Common myeloid progenitor, CD34-positive (primary cell): Measurements from ENCODE around the gene LAMA5.

Source experiments
- CTCF ChIA-PET: fragments of 350-600 bp; sonication (Branson Sonifier 250); formaldehyde crosslinking; loops from one replicate; lab custom pipeline; 2021; ENCODE audit warnings: antibody characterized with exemption; lab: Charles Lee
- POLR2A ChIA-PET: fragments of 350-600 bp; sonication (Branson Sonifier 250); formaldehyde crosslinking; loops from one replicate; lab custom pipeline; 2021; ENCODE audit warnings: antibody characterized with exemption; lab: Charles Lee
- DNase-seq, 3 donors: peaks; one replicate each; pipeline versions ENCODE4 v3.0.0 to v3.0.0-alpha.2; 2013
- H3K27ac ChIP-seq, 2 experiments: 1 replicate in 1 of 2; 2 replicates in 1 of 2; pipeline ENCODE4 v1.7.0; 2013; ENCODE audit warnings: inconsistent platforms in 2 of 2, low read length in 2 of 2, mild to moderate bottlenecking in 2 of 2, low read depth in 1 of 2, moderate library complexity in 1 of 2; ENCODE audit not compliant: severe bottlenecking in 2 of 2, insufficient read depth in 1 of 2, poor library complexity in 1 of 2
- H3K27me3 ChIP-seq, 5 experiments: replicated peaks in 2 of 5; 1 replicate in 3 of 5; 2 replicates in 2 of 5; pipeline versions ENCODE4 v1.6.1 to v1.7.0; 2013; ENCODE audit warnings: low read length in 4 of 5, mild to moderate bottlenecking in 2 of 5, moderate library complexity in 2 of 5, inconsistent platforms in 1 of 5; ENCODE audit not compliant: insufficient read depth in 5 of 5, control insufficient read depth in 4 of 5
- H3K36me3 ChIP-seq, 4 experiments: 1 replicate in 2 of 4; 2 replicates in 2 of 4; pipeline versions ENCODE4 v1.6.1 to v1.7.0; 2013; ENCODE audit warnings: low read length in 3 of 4, control low read depth in 1 of 4, mild to moderate bottlenecking in 1 of 4; ENCODE audit not compliant: control insufficient read depth in 4 of 4, insufficient read depth in 4 of 4
- H3K4me1 ChIP-seq, 4 experiments: 1 replicate in 3 of 4; 2 replicates in 1 of 4; pipeline versions ENCODE4 v1.6.1 to v1.7.1; 2013; ENCODE audit warnings: low read length in 3 of 4, mild to moderate bottlenecking in 3 of 4, control low read depth in 1 of 4, inconsistent platforms in 1 of 4, moderate library complexity in 1 of 4; ENCODE audit not compliant: control insufficient read depth in 4 of 4, insufficient read depth in 4 of 4; ENCODE audit errors: control extremely low read depth in 1 of 4
- H3K4me3 ChIP-seq, 7 experiments: 1 replicate in 4 of 7; 2 replicates in 3 of 7; pipeline versions ENCODE4 v1.5.1 to v1.7.0; 2013; ENCODE audit warnings: mild to moderate bottlenecking in 7 of 7, low read length in 6 of 7, moderate library complexity in 6 of 7, inconsistent platforms in 2 of 7, low read depth in 2 of 7, control low read depth in 1 of 7; ENCODE audit not compliant: insufficient read depth in 4 of 7, control insufficient read depth in 1 of 7; ENCODE audit errors: extremely low read depth in 1 of 7
- H3K9me3 ChIP-seq, 5 experiments: 1 replicate in 4 of 5; 2 replicates in 1 of 5; pipeline versions ENCODE4 v1.6.1 to v1.7.1; 2013; ENCODE audit warnings: low read length in 4 of 5, mild to moderate bottlenecking in 2 of 5, inconsistent platforms in 1 of 5, low read depth in 1 of 5, moderate library complexity in 1 of 5; ENCODE audit not compliant: control insufficient read depth in 4 of 5, insufficient read depth in 2 of 5; ENCODE audit errors: control extremely low read depth in 1 of 5
- WGBS: methylation state at CpG from one replicate; pipeline ENCODE4 v1.1.5; 2013; ENCODE audit not compliant: insufficient coverage; 5-methylcytosine and 5-hydroxymethylcytosine counted together

The LAMA5 gene

DNA sequence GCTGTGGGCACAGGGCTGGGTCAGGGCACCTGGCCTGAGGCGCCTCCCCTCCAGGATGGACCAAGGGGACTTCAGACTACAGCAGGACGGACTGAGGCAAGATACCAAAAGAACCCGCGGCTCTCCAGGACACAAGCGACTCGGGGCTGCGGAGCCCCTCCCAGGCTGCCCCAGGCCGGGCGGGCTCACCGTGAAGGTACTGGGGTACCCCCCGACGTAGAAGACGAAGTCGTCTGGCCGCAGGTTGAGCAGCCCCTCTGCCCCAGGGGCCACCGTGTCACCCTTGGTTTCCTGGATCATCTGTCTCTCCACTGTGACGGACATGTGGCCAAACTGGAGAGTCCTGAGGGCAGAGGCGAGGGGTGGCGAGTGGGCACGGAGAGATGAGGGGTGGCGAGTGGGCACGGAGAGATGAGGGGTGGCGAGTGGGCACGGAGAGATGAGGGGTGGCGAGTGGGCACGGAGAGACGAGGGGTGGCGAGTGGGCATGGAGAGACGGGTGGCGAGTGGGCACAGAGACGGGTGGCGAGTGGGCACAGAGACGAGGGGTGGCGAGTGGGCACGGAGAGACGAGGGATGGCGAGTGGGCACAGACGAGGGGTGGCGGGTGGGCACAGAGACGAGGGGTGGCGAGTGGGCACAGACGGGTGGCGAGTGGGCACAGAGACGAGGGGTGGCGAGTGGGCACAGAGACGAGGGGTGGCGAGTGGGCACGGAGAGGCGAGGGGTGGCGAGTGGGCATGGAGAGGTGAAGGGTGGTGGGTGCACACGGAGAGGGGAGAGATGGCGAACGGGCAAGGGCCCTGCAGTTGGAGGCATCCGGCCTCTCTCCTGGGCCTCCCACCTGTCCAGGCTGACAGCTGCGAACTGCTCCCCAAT, 53.4 kb downstream of the LAMA5 start:
- Histone ChIP-seq H3K27ac (no peak overlapping the region), H3K4me3 (no peak overlapping the region), H3K4me1 (no peaks in the 10 kb centered on the region), H3K9me3 (no peaks in the 10 kb centered on the region), H3K27me3 (no peaks in the 10 kb centered on the region), H3K36me3 (peaks cover 0 to 4% (median 1%) of the 10 kb centered on the region in 4 experiments)
- CTCF ChIA-PET, result no interaction called here
- WGBS, result 94% methylated on average over 40 of the region's 55 CpGs
- POLR2A ChIA-PET, result interaction anchor here (0.7 kb wide), 1 partner anchor 69 kb away, joined by 4 read pairs; no protein-coding TSS in a partner anchor
- DNase-seq, result no peak

DNA sequence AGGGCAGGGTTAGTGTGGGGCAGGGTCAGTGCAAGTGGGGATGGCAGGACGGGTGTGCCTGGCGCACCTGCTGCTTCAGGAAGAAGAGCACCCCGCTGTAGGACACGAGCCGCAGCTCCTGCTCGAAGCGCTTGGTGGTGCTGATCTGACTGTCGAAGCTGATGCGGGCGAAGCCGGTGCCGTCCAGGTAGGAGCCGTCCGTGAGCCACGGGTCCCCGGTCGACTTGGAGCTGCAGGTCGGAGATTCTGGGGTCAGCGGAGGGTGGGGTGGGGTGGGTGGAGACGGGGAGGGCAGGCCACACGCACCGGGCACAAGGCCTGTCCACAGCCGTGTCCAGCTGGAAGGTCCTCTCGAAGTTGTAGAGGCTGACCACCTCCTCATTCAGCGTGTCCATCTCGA, 54.1 kb downstream of the LAMA5 start:
- ChIA-PET POLR2A (no interaction called here), CTCF (interaction anchor here (1.7 kb wide), 1 partner anchor 69 kb away, joined by 3 read pairs; no protein-coding TSS in a partner anchor)
- H3K27ac ChIP-seq, result no peak overlapping the region
- H3K4me1 ChIP-seq, result no peaks in the 10 kb centered on the region
- H3K27me3 ChIP-seq, result no peaks in the 10 kb centered on the region
- no peaks in the 10 kb centered on the region for H3K9me3 ChIP-seq
- 95% methylated on average over 13 of the region's 26 CpGs for WGBS
- H3K36me3 ChIP-seq, result peaks cover 2 to 11% (median 7%) of the 10 kb centered on the region in 4 experiments
- no peak overlapping the region for H3K4me3 ChIP-seq
- no peak for DNase-seq

DNA sequence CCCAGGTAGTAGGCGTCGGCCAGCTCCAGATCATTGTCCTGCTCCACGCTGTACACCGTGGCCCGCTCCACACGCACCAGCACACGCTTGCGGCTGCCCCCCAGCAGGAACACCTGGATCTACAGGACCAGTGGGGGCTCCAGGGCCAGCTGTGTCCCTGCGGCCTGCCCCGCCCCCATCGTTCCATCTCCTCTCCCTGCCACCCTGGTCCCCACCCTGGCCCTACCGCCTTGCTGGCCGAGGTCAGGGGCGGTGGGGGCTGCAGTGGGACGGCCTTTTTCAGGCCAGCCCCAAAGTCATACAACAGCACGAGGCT, 54.5 kb downstream of the LAMA5 start:
- Histone ChIP-seq H3K36me3 (peaks cover 2 to 15% (median 11%) of the 10 kb centered on the region in 4 experiments), H3K27ac (no peak overlapping the region), H3K4me1 (no peaks in the 10 kb centered on the region), H3K27me3 (no peaks in the 10 kb centered on the region), H3K9me3 (no peaks in the 10 kb centered on the region), H3K4me3 (no peak overlapping the region)
- DNase-seq, result no peak
- CTCF ChIA-PET, result interaction anchor here (1.7 kb wide), 1 partner anchor 70 kb away, joined by 3 read pairs; no protein-coding TSS in a partner anchor
- 95% methylated on average over 16 of the region's 16 CpGs for WGBS
- POLR2A ChIA-PET, result no interaction called here

DNA sequence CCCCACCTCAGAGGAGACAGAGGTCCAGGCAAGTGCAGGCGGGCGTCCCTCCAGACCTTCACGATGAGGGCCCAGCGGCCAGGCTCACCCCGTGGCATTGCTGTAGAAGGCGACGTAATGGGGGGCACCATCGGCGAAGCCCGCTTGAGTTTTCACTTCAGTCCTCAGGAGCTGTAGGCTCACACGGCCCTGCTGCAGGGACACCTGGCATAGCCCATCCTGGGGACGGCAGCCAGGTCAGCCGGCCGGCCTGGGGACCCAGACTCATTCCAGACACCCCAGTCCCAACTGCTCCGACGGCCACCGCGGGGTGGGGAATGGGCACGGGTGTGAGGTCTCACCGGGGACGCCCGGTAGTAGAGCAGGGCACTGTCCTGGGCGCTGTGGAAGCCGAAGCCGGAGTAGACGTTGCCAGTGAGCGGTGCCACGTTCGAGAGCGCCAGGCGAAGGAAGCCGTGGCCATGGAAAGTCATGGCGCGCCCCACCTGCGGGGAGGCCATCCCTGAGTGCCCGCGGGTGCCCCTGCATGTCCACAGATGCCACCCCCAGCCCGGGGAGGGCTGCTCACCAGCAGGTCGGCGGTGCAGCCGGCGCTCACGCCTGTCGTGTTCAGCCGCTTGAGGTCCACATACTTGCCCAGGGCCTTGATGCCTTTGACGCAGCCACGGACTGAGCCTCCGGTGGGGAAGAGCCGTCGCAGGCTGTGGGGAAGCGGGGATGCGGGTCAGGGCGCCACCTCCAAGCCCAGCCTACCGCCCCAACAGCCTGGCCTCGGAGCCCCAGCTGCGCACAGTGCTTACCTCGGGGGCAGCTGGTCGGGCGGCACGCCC, 55.1 kb downstream of the LAMA5 start:
- Histone ChIP-seq H3K4me1 (no peaks in the 10 kb centered on the region), H3K27me3 (no peaks in the 10 kb centered on the region), H3K4me3 (no peak overlapping the region), H3K9me3 (no peaks in the 10 kb centered on the region), H3K36me3 (peaks cover 2 to 20% (median 15%) of the 10 kb centered on the region in 4 experiments), H3K27ac (no peak overlapping the region)
- WGBS, result 95% methylated on average over 46 of the region's 60 CpGs
- CTCF ChIA-PET, result interaction anchor here (1.7 kb wide), 1 partner anchor 70 kb away, joined by 3 read pairs; no protein-coding TSS in a partner anchor
- no peak for DNase-seq
- POLR2A ChIA-PET, result no interaction called here

DNA sequence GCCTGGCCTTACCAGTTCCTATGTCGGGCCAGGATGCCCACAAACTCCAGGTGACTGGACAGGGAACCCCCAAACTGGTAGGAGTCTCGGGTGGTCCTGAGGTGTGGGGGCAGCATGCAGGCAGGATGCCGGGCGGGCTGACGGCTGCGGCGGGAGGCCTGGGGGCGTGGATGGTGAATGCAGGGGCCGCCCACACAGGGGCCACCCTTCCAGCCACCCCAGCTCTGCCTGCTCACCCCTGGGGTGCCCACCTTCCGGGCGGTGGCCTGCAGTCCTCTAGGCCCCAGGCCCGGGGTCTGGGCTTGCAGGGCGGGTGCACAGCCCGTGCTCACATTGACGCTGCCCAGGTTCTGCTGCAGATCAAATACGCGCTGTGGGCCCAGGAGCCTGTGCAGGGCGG, 56.0 kb downstream of the LAMA5 start:
- DNase-seq, result no peak
- CTCF ChIA-PET, result no interaction called here
- H3K9me3 ChIP-seq, result no peaks in the 10 kb centered on the region
- POLR2A ChIA-PET, result no interaction called here
- no peaks in the 10 kb centered on the region for H3K4me1 ChIP-seq
- peaks cover 2 to 29% (median 24%) of the 10 kb centered on the region in 4 experiments for H3K36me3 ChIP-seq
- 98% methylated on average over 10 of the region's 18 CpGs for WGBS
- no peaks in the 10 kb centered on the region for H3K27me3 ChIP-seq
- no peak overlapping the region for H3K4me3 ChIP-seq
- no peak overlapping the region for H3K27ac ChIP-seq

DNA sequence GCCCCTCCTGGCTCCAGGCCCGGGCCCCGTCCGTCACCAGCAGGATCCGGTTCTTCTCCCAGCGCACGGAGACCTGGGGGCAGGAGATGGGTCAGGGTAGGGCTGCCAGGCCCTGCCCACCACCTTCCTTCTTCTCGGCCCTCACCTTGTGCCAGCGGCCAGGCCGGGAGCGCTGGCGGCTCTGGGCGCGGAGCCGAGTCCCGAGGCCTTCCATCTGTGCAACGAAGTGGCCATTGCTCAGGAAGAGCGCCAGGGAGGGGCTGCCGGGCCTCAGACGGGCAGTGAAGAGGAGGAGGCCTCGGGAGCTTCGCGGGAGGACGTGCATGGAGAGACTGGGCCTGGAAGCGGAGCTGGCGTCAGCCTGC, 56.4 kb downstream of the LAMA5 start:
- no peak for DNase-seq
- Histone ChIP-seq H3K27ac (no peak overlapping the region), H3K27me3 (no peaks in the 10 kb centered on the region), H3K36me3 (peaks cover 2 to 33% (median 28%) of the 10 kb centered on the region in 4 experiments), H3K9me3 (no peaks in the 10 kb centered on the region), H3K4me3 (no peak overlapping the region), H3K4me1 (no peaks in the 10 kb centered on the region)
- 98% methylated on average over 22 of the region's 25 CpGs for WGBS
- CTCF ChIA-PET, result no interaction called here
- POLR2A ChIA-PET, result no interaction called here
